ENCODE results near the gene TTC22.

GRCh38 chr1:54811739-54812655 lies 10.9 kb upstream of the TTC22 start:
- TF ChIP-seq CTCF (IDR thresholded peaks at IDR 0.05) (no peak), JUNB (IDR thresholded peaks at IDR 0.05) (no peak), GATA3 (IDR thresholded peaks at IDR 0.05; ENCODE audit: borderline replicate concordance) (no peak)

All from A549 (cell line).